HG03354 (cell line): ENCODE measurements around the gene ASPA.
"Not testable (repeated sequence)": the region's sequence is repeated elsewhere in the genome, so short reads cannot be mapped to it uniquely, and the experiment has no call there.

Experiments used
- ATAC-seq: cut with Tn5 transposase; IDR thresholded peaks from one replicate; pipeline ENCODE4 v1.9.1; 2021; ENCODE audit warnings: mild to moderate bottlenecking; ENCODE audit not compliant: unreplicated experiment, poor library complexity, severe bottlenecking

The ASPA gene

GRCh38 chr17:3506054-3506453 is 30.3 kb downstream of the ASPA start:
- ATAC-seq: no peak

GRCh38 chr17:3507071-3507470 is 31.3 kb downstream of the ASPA start:
- no peak for ATAC-seq

DNA sequence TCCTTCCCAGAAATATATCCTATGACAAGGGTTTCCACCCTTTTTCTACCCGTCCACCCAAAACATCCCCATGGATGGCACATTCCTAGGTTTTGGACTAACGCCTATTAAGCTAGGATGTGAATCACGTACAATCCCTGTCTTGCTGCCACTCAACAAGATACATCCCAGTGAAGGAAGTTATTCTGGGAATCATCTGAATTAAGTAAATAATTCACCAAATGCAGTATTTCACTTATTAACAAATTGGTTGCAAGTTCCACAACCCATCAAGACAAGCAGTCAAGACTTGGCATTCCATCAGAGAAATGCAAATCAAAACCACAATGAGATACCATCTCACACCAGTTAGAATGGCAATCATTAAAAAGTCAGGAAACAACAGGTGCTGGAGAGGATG is 32.1 kb downstream of the ASPA start:
- no peak for ATAC-seq

DNA sequence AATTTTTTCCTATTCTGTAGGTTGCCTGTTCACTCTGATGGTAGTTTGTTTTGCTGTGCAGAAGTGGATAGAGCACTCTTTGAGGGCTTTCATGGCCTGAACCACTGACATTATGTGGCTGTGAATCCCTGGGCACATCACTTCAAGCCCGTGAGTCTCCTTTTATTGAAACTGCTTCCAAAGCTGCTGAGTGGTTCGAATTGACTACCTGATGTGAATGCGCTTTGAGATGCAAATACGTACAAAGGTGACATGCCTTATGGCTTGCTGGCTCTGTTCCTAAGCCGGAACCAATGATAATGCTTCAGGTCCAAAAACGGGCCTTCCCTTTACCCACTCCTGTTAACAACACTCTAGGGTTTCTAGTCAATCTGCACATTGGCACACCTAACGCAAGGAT is 34.3 kb downstream of the ASPA start:
- no peak for ATAC-seq

DNA sequence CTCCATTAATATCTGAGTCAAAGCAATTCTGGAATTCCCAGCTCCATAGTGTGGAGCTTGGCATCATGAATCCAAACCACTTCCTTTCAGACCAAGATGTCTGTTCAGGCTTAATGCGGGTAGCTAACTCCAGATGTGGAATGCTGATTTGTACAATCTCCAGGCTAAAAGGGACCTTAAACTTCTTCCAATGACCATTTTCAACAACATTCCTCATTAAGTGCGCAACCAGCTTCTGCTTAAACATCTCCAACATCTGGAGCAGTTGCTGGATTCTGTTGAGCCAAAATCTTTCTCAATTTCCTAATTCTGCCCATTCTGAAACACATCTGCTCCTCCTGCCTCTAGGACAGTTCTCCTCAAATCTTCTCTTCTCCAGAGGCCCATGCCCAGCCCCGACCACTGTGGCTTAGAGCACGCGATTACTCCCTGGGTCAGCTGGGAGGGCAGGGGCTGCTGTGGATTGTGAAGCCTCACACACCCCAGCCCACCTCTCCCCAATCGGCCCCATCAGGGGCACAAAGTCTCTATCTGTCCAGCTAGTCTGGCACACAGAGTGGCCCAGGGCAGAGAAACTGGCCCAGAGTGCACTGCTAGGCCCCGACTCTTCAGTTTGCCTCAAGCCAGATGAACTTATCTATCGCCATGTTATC is 36.2 kb downstream of the ASPA start:
- ATAC-seq: no peak

DNA sequence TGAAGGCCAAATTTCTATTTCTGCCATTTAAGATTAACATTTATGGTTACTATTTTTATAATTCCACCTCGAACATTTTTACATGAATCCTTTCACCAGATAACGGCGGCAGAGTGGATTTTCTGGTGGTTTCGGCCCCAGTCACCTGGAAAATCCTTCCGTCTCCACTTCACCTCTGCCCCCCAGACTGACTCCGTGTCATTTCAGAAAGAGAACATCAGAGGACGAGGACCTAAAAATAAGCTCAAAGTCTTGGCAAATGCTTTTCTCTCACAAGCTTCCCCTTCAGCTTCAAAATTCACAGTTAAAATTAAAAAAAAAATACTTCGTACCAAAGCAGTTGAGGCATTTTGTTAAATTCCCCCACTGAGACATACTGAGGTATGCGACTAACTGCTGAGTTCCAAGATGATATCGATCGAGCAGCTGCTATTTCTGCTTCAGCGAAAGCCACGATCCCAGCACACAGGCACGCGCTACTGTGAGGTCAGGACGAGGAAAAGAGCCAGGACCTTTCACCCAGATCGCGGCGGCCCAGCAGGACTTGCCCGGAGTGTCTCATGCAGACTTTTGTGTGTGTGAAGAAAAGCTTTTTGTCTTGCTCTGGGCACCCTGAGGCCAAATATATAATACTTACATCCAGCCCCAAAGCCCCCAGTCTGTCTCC is 36.8 kb downstream of the ASPA start:
- ATAC-seq: no peak

DNA sequence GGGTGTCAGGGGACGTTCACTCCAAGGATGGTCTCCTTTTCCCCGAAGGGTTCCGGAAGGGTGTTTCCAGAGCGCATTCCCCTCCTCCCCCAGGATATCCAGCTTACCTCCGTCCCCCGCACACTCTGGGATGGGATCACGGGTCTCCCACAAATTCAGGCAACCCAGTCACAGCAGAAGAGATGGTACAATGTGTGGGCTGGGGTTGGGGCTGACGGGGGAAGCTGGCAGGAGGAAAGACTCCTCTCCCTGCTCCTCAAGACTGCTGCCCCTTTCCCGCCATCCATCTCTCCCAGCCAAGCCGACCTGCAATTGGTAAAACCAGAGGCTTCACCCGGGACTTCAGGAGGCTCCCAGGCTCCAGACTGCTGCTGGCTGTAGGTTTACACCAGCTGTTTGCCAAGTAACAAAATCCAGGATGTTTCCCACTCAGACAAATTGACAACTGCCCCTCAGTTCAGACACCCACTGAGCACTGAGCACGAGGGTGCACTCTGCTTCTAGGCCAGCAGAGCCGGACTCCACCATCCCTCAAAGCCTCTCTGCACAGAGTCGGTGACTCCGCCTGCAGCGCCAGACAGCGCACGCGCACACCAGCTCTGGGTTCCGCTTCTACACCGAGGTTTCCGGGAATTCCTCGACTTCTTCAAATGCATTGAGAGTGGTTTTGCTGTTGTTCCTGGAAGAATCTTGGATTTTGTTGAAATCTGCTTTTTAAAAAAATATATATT is 37.7 kb downstream of the ASPA start:
- ATAC-seq: no peak

- ATAC-seq: not testable (repeated sequence)
Measured at GRCh38 chr17:3514167-3514566, 38.4 kb downstream of the ASPA start.

DNA sequence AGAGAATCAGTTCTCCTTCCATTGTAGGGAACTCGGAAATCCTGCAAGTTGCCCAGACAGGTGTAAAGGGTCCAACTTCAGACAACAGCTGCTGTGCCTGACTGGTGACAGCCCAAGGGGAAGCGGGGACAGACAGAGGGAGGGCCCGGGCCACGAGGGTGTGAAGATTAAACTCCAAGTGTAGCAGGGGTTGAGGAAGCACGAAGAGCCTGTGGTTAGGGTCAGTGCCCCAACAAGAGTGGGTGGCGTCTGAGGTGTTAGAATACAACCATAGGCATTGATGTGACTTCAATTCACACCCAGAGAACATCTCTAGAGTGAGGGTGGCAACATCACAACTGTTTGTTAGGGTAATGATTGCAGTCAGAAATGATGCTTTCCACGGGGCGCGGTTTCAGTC is 39.1 kb downstream of the ASPA start:
- no peak for ATAC-seq

- not testable (repeated sequence) for ATAC-seq
Measured at GRCh38 chr17:3519472-3519871, 43.7 kb downstream of the ASPA start.

DNA sequence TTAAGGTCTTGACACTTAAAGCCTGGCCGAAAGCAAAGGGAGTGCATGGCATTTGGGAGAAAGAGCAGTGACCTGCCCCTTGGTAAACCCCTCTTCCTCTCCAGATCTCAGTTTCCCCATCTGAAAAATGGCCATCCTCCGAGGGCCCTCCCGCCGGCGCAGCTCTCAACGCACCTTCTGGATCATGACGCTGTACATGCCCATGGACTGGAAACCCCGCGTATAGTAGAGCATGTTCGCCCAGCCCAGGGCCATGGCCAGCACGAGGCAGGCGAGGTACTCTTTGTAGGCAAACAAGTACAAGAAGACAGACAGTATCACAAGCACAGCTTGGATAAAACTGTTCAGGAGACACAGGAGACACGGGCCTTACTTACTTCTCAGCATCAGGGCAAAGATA is 48.2 kb downstream of the ASPA start:
- ATAC-seq: no peak

DNA sequence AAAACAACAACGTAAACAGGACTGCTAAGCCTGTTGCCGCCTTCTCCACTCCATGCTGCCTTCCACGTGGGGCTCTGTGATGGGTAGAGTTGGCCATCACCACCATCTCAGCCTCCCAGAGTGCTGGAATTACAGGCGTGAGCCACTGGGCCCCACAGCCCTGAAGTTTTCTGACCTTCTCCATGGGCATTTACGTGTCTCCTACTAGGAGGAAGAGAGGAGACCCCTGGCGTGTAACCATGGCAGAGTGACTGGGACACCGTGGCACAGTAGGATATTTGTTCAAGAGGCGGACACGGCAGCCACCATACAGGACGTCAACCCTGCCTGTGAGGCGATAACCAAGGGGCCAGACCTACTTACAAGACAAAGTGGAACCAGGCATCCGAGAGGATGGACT is 50.7 kb downstream of the ASPA start:
- ATAC-seq: no peak

DNA sequence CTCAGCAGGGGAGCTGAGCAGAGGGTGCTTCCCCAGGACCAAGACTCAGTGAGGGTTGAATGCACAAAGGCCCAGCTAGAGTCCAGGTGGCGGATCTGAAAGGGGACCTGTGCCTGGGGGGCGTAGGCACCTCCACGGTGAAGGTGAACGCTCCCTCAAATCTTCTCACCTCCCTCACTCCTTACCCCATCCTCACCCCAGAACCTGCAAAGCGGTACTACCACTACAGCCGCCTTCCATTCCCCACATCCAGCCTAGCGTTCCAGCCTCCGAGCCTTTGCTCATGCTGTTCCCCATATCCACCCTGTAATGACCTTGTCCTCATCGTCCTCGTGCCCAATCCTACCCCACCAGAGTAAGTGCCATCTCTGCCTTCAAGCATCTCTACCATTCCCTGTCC is 51.2 kb downstream of the ASPA start:
- no peak for ATAC-seq

- no peak for ATAC-seq
Measured at GRCh38 chr17:3527468-3527867, 51.7 kb downstream of the ASPA start.

DNA sequence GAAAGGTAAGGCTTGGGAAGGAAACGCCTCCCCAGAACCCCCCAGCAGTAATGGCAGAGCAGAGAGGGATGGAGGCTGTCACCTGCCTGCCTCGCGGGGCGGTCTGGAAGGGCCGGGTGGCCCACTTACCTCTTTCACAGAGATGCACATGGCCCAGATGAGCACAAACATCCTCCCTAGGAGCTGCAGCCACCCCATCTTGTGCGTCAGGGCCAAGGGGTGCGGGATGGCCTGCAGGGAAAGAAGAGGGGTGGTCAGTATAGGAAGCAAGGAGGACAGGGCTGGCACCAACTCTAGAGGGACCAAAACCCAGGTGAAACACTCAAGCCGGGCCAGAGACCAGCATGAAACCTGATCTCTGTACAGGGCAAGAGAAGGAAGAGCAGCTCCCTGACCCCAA is 52.1 kb downstream of the ASPA start:
- ATAC-seq: no peak

- no peak for ATAC-seq
Measured at GRCh38 chr17:3528403-3528851, 52.6 kb downstream of the ASPA start.

- no peak for ATAC-seq
Measured at GRCh38 chr17:3528880-3529511, 53.2 kb downstream of the ASPA start.

DNA sequence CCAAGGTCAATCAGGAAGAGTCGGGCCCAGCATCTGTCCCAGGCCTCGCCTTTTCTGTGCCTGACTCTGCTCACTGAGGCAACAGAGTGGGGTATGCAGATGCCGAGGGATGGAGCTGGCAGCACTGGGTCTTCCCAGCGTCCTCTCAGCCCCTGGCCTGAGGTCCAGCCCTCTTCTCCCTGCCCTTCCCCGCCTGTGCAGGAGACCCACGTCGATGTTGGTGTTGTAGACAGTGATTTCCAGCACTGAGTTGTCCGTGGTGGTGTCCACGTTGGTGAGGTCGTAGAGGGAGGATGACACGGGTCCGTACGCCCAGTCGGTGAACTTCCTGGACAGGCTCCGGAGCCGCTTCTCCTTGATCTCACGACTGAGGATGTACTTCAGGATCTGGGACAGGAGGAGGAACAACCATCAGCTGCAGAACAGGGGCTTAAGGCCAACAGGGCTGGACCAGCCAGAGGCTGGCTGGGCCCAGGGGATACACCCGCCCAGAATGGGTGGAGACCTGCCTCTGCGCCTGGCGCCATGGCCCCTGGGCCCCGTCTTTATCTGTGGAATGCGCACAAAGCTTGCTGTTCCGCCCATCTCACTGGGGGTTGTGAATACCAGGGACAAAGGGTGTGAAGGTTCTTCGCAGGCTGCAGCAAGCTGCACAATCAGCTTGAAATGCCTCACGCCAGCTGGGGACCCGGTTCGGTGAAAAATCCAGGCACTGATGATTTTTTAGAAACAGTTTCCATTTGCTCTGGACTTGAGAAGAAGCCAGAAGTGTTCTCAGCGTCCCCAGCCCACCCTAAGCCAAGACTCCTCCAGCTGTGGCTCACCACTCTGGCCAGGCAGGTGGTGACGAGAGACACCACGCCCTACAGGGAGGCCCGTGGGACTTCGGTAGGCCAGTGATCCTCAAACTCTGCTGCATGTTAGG is 54.3 kb downstream of the ASPA start:
- no peak for ATAC-seq

DNA sequence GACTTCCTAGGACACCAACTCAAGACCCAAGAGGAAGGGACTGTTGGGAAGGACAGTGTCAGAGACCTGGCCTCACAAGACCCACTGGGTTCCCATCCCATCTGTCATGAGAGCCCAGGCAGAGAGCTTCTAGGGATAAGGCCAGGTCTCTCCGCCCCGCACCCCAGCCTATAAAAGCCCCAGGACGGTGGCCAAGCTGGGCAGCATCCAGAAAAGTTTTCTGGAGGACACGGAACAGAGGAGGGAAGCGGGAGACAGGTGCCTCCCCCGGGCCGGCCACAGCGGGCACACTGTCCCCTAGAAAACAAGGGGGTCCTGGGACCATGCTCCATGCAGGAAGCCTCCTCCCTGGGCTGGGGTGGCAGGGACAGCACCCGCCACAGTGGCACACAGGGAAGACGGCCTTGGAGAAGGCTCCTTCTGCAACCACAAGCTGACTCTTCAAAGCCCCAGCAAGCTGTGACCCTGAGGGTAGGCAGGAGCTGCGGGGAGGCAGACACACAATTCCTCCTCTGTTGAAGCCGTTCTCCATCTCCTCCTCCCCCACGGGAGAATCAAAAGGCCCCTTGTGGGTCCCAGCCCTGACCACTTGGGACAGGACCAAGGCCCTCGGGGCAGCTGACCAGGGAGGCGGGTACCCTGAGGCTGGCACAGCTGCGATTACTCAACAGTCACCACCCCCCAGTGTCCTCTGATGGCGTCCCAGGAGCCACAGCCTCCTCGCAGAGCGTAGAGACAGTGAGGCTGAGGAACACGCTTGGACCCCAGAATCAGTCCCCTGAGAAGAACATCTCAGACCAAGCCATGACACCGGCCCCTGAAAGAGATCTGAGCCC is 55.7 kb downstream of the ASPA start:
- ATAC-seq: no peak
